NCI-H2227 (cell line): ENCODE results near the gene TGFB2.

Experiments used
- DNase-seq: peaks from one replicate; lab custom pipeline; 2025; ENCODE audit not compliant: unreplicated experiment; lab: John Stamatoyannopoulos, UW

Gene TGFB2

DNA sequence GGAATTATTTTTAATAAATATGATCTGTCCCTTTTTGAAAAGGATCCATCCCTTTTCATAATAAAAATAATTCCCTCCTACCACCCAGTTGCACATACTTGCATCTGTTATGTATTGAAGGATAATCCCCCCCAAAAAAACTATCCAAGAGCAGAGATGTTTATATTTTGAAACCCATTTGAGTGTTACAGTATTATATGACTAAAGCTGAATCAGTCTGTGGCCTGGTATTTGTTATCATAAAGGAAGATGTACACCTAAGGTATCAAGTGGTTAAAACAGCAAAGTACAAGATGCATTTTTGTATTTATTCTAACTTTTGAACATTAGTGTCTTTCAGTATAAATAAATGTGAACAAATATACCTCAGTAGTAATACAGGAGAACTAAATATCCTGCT, 12.7 kb upstream of the TGFB2 start:
- no peak for DNase-seq

- no peak for DNase-seq
These were observed 8.8 kb upstream of the TGFB2 start for GRCh38 chr1:218336328-218336727.

- DNase-seq: peak; percentile 41
These were observed 5.8 kb upstream of the TGFB2 start for GRCh38 chr1:218339267-218339831.

DNA sequence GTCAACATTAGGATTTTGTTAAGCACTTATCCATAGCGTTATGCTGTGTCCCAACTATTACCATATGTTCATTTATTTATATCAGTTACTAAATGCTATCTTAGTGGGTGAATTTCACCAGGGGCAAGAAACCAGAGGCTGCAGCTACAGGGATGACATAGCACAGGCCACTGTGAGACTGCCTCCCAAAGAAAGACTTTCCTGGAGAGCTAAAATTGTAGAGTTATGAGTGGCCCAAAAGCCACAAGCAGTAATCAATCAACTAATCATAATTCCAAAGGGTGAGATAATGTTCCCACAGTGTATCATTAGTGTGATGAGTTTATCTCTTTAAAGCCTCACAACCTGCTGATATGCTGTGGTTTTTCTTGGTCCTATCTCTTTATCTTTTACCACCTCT, 3.8 kb upstream of the TGFB2 start:
- DNase-seq: no peak

DNA sequence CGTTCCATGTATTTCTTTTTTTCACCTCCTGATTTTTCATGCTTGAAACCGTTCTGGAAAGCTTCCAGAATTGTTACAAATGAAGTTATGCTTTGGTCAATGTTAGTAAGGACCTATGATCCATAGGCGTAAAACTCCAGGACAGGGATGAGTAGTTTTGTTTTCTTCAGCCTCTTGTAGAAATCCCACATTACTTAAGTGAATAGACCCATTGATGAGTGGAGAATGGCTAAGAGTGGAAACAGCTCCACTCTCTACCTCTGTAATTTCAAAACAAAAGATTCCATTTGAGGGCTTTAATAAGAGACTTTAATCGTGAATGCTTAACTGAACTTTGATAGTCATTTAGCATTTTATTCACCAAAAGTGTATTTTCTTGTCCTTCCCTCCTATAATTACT, 3.0 kb upstream of the TGFB2 start:
- no peak for DNase-seq

GRCh38 chr1:218345673-218346390, 696 bp downstream of the TGFB2 start:
- peak; percentile 75 for DNase-seq

- DNase-seq: peak; percentile 17
These were observed 1.5 kb downstream of the TGFB2 start for GRCh38 chr1:218346391-218347204.

DNA sequence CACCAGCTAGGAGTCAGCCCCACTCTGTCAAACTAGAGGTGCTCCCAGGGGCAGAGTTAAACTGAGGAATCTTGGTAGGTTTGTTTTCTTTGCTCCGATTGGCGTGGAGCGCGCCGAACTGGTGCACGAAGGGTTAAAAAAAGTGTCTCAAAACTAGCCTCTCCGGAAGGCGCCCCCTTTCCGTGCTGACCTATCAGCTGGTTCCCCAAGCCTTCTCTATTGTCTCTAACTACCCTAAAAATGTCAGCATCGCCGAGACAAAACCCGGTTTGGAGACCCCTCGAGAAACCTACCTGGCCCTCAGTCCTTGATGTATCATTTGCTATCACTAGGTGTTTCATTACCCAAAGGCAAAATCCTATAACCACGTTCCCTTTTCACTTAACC, 2.2 kb downstream of the TGFB2 start:
- no peak for DNase-seq

GRCh38 chr1:218347723-218348627, 2.8 kb downstream of the TGFB2 start:
- no peak for DNase-seq

DNA sequence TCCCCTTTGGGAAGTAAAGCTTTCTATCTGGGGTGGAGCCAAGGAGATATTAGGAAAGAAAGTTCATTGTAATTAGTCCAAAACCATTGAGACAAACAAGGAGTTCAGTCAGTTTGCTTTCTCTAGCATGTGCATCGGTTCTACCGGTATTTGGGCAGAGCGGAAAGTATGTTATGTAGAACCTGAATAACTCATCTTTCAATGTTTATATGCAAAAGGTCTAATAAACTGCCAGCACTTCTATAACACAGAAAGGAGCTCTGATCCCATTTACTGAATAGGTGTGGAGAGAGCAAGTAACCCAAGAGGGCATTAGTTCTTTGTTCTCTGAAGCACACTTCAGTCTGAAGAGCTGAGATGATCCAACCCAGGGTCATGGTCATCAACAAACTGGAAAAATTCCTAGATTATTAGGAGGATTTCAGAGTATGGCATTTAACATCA, 3.5 kb downstream of the TGFB2 start:
- peak; percentile 24 for DNase-seq

- DNase-seq: no peak
These were observed 4.4 kb downstream of the TGFB2 start for GRCh38 chr1:218349348-218350034.

DNA sequence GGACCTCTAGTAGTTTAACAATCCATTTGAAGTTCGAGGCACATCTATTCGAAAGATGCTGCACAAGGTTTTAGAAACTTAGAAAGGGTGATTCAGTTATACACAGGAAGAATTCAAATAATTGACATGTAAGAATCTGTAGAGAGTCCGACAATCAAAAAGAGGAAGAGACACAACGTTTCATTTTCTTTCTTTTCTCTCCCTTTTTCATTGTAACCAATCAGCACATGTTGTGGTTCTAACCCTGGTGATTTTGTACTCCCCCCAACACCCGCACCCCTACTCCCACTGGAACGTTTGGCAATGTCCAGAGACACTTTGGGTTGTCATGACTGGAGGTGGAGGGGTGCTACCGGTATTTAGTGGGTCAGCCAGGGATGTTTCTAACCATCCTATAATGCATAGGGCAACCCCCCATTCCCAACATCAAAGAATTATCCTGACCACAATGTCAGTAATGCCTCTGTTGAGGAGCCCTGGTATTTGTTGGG, 4.9 kb downstream of the TGFB2 start:
- no peak for DNase-seq

DNA sequence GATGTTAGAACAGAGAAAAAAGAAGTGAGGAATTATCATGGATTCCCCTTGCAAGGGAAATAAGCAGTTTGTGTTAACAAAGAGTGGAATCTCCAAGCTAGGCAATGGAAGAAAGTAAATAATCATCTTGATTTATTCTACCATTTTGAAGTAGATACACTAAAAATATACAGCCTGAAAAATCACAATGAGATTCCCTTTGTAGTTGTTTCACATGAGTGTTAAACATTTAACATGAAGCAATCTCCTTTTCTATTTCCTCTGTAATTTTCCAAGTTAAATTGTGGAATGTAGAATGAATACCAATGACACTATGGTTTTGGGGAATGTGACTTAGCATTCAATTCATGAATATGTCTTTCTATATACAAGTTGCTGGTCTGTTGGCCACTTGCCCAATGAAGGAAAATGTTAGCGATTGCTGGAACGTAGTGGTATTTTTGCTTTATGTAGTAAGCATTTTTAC, 5.7 kb downstream of the TGFB2 start:
- no peak for DNase-seq

GRCh38 chr1:218351391-218352074, 6.4 kb downstream of the TGFB2 start:
- no peak for DNase-seq

DNA sequence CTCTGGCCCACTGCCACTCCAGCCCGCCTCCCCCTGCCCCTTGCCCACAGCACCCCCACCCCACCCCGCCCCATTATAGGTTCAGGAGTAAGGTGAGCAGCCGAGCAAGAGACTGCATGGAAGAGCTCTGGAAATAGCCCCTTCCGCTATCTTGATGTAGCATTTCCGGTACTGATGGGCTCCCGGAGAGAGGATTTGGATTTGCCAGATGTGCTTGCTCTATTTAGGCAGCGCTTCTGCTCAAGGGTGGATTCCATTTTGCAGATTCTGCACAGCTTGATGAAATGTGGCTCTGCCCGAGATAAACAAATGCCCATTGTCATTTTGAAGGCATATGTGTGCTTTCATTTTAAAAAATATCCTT, 6.9 kb downstream of the TGFB2 start:
- DNase-seq: no peak

DNA sequence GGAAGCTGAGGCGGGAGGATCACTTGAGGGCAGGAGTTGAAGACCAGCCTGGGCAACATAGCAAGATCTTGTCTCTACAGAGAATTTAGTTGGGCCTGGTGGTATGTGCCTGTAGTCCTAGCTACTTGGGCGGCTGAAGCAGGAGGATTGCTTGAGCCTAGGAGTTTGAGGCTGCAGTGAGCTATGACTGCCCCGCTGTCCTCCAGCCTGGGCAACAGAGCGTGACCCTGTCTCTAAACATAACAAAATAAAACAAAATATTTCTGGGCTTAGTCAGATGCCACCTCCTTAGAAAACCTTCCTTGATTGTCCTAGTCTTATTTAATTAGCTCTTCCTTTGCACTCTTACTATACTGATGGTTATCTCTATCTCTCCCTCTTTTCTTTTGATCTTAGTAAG, 8.5 kb downstream of the TGFB2 start:
- no peak for DNase-seq

GRCh38 chr1:218355278-218355677, 10.1 kb downstream of the TGFB2 start:
- DNase-seq: no peak

GRCh38 chr1:218357211-218357892, 12.2 kb downstream of the TGFB2 start:
- no peak for DNase-seq

- DNase-seq: no peak
These were observed 12.7 kb downstream of the TGFB2 start for GRCh38 chr1:218357893-218358232.
